Measurements from ENCODE around the gene SLC5A10.
"Not testable (repeated sequence)": the region's sequence is repeated elsewhere in the genome, so short reads cannot be mapped to it uniquely, and the experiment has no call there.

DNA sequence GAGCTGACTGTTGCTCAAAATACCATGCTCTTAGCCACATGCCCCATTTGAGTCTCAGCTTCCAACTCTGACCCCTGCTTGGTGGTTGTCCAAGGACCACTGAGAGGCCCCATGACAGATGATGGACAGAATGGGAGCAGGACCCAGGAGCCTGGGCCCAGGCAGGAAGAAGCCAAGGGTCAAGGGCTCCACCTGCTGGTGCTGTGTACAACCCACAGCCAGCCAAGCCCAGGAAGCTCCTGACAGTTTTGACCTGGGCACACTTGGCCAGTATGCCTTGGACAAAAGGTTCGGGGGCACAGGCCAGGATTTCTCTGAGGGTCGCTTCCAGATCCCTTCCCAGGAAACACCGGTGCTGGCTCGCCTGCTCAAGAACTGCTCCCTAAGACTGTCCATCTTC lies 79.8 kb downstream of the SLC5A10 start:
- TF ChIP-seq, protein P1, sequence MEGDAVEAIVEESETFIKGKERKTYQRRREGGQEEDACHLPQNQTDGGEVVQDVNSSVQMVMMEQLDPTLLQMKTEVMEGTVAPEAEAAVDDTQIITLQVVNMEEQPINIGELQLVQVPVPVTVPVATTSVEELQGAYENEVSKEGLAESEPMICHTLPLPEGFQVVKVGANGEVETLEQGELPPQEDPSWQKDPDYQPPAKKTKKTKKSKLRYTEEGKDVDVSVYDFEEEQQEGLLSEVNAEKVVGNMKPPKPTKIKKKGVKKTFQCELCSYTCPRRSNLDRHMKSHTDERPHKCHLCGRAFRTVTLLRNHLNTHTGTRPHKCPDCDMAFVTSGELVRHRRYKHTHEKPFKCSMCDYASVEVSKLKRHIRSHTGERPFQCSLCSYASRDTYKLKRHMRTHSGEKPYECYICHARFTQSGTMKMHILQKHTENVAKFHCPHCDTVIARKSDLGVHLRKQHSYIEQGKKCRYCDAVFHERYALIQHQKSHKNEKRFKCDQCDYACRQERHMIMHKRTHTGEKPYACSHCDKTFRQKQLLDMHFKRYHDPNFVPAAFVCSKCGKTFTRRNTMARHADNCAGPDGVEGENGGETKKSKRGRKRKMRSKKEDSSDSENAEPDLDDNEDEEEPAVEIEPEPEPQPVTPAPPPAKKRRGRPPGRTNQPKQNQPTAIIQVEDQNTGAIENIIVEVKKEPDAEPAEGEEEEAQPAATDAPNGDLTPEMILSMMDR (IDR thresholded peaks at IDR 0.05; ENCODE audit: low read depth, low read length, missing input control), result peak; percentile 35
- TF ChIP-seq, protein P2, sequence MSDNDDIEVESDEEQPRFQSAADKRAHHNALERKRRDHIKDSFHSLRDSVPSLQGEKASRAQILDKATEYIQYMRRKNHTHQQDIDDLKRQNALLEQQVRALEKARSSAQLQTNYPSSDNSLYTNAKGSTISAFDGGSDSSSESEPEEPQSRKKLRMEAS (IDR thresholded peaks at IDR 0.05), result not testable (repeated sequence)
- TF ChIP-seq, protein P3, sequence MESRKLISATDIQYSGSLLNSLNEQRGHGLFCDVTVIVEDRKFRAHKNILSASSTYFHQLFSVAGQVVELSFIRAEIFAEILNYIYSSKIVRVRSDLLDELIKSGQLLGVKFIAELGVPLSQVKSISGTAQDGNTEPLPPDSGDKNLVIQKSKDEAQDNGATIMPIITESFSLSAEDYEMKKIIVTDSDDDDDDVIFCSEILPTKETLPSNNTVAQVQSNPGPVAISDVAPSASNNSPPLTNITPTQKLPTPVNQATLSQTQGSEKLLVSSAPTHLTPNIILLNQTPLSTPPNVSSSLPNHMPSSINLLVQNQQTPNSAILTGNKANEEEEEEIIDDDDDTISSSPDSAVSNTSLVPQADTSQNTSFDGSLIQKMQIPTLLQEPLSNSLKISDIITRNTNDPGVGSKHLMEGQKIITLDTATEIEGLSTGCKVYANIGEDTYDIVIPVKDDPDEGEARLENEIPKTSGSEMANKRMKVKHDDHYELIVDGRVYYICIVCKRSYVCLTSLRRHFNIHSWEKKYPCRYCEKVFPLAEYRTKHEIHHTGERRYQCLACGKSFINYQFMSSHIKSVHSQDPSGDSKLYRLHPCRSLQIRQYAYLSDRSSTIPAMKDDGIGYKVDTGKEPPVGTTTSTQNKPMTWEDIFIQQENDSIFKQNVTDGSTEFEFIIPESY (IDR thresholded peaks at IDR 0.05), result not testable (repeated sequence)
- not testable (repeated sequence) for TF ChIP-seq TAF1 (conservative IDR thresholded peaks at IDR 0.05)
- TF ChIP-seq RAD21 (IDR thresholded peaks at IDR 0.05), result peak in 1 of 2 donors; percentile 51

All from liver (tissue), 3 donors.